Stimulated activated CD4-positive, alpha-beta T cell treated with anti-CD3 and anti-CD28 coated beads, TNF-alpha, amount 100 ng/mL, for 24 hours (primary cell): ENCODE results near the gene MVD.

ENCODE experiments used
- DNase-seq, 3 experiments: peaks; one replicate each; pipeline ENCODE4 v3.0.0-alpha.2; 2020; ENCODE audit warnings: low read depth in 3 of 3

The MVD gene

DNA sequence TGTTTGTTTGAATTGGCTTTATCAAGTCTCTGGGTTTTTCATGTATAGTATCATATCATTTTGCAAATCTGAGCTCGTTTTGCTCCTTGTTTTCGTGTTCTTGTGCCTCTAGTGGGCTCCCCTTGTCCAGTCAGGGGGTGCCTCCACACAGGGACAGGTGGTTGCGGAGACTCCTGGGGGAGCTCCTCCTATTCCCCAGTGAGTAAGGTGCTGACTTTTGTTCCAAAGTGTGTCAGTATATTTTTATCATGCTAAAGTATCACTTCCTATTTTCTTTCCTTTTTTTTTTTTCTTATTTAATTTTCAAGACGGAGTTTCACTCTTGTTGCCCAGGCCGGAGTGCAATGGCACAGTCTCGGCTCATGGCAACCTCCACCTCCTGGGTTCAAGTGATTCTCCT lies 54.8 kb downstream of the MVD start:
- no peak for DNase-seq

GRCh38 chr16:88606148-88606757 lies 56.6 kb downstream of the MVD start:
- DNase-seq, result no peak

DNA sequence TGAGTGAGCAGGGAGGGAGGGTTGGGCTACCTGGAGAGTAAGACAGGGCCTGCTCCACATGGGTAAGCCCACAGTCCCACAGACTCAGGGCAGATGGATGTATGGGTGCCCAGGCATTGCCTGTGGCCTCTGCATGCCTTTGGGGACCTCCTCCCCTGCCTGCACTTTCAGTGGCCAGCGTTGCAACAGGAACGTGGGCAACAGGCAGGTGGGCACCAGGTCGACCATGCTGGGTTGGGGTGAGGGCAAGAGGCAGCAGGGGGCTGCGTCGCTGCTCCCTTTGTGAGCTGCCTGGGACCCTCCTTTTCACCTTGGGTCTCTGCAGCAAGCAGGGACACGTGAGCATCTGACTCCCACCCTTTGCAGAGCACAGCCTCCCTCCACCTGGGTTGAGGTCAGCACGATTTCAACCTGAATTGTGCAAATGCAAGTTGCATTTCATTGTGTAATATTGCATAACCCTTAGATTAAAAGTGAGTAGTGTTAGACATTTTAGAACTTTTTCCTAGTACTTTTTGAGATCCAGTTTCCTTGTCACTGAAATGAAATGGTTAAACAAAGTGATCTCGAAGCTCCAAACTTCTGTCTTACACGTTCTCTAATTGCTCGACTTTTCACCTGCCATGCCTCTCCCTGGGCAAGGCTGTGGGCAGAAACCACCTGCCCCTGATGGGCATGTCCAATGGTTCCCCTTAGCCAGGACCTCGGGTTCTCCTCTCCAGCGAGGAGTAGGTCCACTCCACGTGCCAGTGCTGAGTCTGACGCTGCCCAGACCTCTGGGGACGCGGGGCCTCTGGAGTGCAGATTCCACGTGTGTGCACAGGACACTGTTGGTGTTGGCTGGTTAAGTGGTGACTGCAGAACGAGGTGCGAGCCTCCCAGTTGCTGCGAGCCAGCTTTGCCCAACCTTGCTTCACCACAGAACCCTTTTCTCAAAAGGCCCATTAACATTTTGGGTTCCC lies 57.4 kb downstream of the MVD start:
- no peak for DNase-seq

DNA sequence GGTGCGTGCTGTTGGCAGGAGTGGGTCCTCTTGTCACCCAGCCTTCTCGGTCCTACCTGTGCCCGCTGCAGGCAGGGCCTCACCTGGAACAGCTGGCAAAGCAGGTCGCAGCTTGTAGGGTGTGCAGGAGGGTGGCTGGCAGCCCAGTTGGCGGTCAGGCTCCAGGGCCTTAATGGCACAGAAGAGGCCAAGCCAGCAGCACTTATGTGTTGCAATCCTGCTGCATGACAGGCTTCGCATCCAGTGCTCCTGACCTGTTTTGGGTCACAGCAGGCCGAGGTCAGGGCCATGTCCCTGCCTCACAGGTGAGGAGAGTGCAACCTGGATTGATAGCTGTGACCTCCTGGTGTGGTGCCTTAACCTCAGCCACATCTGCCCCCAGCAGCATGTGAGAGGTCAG lies 60.8 kb downstream of the MVD start:
- no peak for DNase-seq
